K562 (cell line): ENCODE data around the gene TLE6. TPM values are rescaled to one million over a fixed set of nuclear protein-coding genes. Genes with fewer than 3 reads are reported as not detected.

Source experiments
- ARNT ChIP-seq, 2 experiments: fragments of 450-650 bp; IDR thresholded peaks; 2 replicates each; pipeline ENCODE4 v1.6.1; 2016; ENCODE audit warnings: mild to moderate bottlenecking in 1 of 2
- BRD9 ChIP-seq: fragments of 450-650 bp; IDR thresholded peaks from 2 replicates; pipeline ENCODE4 v1.6.1; 2018; ENCODE audit warnings: low read depth; ENCODE audit not compliant: partially characterized antibody
- CBFB ChIP-seq: sonication (generic); formaldehyde crosslinking; IDR thresholded peaks from 2 replicates; pipeline ENCODE4 v1.4.0; 2020; ENCODE audit warnings: mild to moderate bottlenecking, missing genetic modification reagents
- DACH1 ChIP-seq: fragments of 450-650 bp; IDR thresholded peaks from 2 replicates; pipeline ENCODE4 v1.6.1; 2018; ENCODE audit not compliant: partially characterized antibody
- ELF4 ChIP-seq: fragments of 450-650 bp; formaldehyde crosslinking; IDR thresholded peaks from 2 replicates; pipeline ENCODE4 v1.4.0; 2022; ENCODE audit warnings: missing genetic modification characterization
- KDM4B ChIP-seq, 2 experiments: fragments of 450-650 bp in 1 of 2; sonication (generic) in 1 of 2; IDR thresholded peaks; 2 replicates each; pipeline ENCODE4 v1.6.1; 2016 to 2017; ENCODE audit warnings: borderline replicate concordance in 2 of 2, antibody characterized with exemption in 1 of 2, low read depth in 1 of 2, mild to moderate bottlenecking in 1 of 2
- NFYB ChIP-seq: IDR thresholded peaks from 2 replicates; pipeline ENCODE4 v1.6.1; 2011; ENCODE audit warnings: mild to moderate bottlenecking, moderate library complexity; ENCODE audit not compliant: insufficient read length; ENCODE audit errors: extremely low read depth
- PHB2 ChIP-seq: fragments of 450-650 bp; IDR thresholded peaks from 2 replicates; pipeline ENCODE4 v1.6.1; 2017; ENCODE audit warnings: low read depth
- RBBP5 ChIP-seq: fragments of 200-600 bp; sonication (generic); IDR thresholded peaks from 2 replicates; pipeline ENCODE4 v1.6.1; 2012; ENCODE audit warnings: borderline replicate concordance, mild to moderate bottlenecking, low read length, control low read depth, inconsistent platforms; ENCODE audit not compliant: insufficient read depth, poor library complexity, severe bottlenecking
- TOE1 ChIP-seq, 2 experiments: fragments of 450-650 bp in 1 of 2; sonication (generic) in 1 of 2; formaldehyde crosslinking in 1 of 2; IDR thresholded peaks; 2 replicates each; pipeline versions ENCODE4 v1.7.1 to v1.8.0; 2016 to 2022; ENCODE audit warnings: borderline replicate concordance in 2 of 2, mild to moderate bottlenecking in 2 of 2, antibody characterized with exemption in 1 of 2, inconsistent platforms in 1 of 2, low read depth in 1 of 2, missing genetic modification reagents in 1 of 2, moderate library complexity in 1 of 2
- XRCC3 ChIP-seq: fragments of 450-650 bp; IDR thresholded peaks from 2 replicates; pipeline ENCODE4 v1.6.1; 2017; ENCODE audit warnings: mild to moderate bottlenecking, moderate library complexity
- ZFX ChIP-seq: sonication (generic); formaldehyde crosslinking; IDR thresholded peaks from 2 replicates; pipeline ENCODE4 v1.8.0; 2022; ENCODE audit warnings: mild to moderate bottlenecking, missing genetic modification reagents, moderate library complexity
- ZNF354B ChIP-seq: fragments of 250-450 bp; sonication (Bioruptor Pico); IDR thresholded peaks from 2 replicates; pipeline ENCODE4 v1.4.0; 2020
- ZNF507 ChIP-seq: conservative IDR thresholded peaks from 2 replicates; pipeline ENCODE4 v1.6.1; 2017; ENCODE audit warnings: missing genetic modification characterization, missing compliant biosample characterization
- ZNF76 ChIP-seq: fragments of 250-450 bp; sonication (Bioruptor Pico); IDR thresholded peaks from 2 replicates; pipeline ENCODE4 v1.4.0; 2020; ENCODE audit warnings: mild to moderate bottlenecking, moderate library complexity, borderline replicate concordance
- polyA plus RNA-seq, 8 experiments: library from polyadenylated mRNA; depleted of rRNA in 4 of 8; stranded (reverse) in 5 of 8; unstranded in 3 of 8; fragments of >200 nt; fragmentation: Nextera tagmentation in 2 of 8; fragmentation: Illumina TruSeq in 1 of 8; extraction: Ambion mirVana in 2 of 8; extraction: Trizol in 1 of 8; gene quantifications; 2 replicates each; pipeline versions ENCODE4 v1.2.1 to v1.2.3, GENCODE V29; 2011 to 2014; ENCODE audit warnings: inconsistent platforms in 1 of 8, missing spikeins in 1 of 8
- total RNA-seq, 7 experiments: library from RNA; depleted of rRNA in 6 of 7; stranded (reverse); fragments of >200 nt in 6 of 7; fragmentation: Illumina TruSeq in 2 of 7; extraction: Trizol in 2 of 7; gene quantifications; 2 replicates each; pipeline versions ENCODE4 v1.2.1 to v1.2.3, GENCODE V29; 2011 to 2021; ENCODE audit warnings: low replicate concordance in 1 of 7
- TF ChIP-seq, protein P1 (sequence below): fragments of 450-650 bp; IDR thresholded peaks from 2 replicates; pipeline ENCODE4 v1.6.1; 2018; ENCODE audit not compliant: partially characterized antibody
- TF ChIP-seq, protein P2 (sequence below), 2 experiments: IDR thresholded peaks in 1 of 2; conservative IDR thresholded peaks in 1 of 2; 2 replicates each; pipeline ENCODE4 v1.6.1; 2016; ENCODE audit warnings: low read depth in 2 of 2, mild to moderate bottlenecking in 1 of 2, missing compliant biosample characterization in 1 of 2, missing genetic modification characterization in 1 of 2, moderate library complexity in 1 of 2
- TF ChIP-seq, protein P3 (sequence below): fragments of 450-650 bp; IDR thresholded peaks from one replicate; pipeline ENCODE4 v1.6.1; 2018; ENCODE audit warnings: mild to moderate bottlenecking, moderate library complexity; ENCODE audit not compliant: partially characterized antibody

TLE6 gene
- total and polyA plus RNA-seq, 9 of the 15 experiments (the other 6 are each of a cell fraction or from before 2014, with no cell fraction given), result 1.1 to 6.1 (median 2.5) TPM

DNA sequence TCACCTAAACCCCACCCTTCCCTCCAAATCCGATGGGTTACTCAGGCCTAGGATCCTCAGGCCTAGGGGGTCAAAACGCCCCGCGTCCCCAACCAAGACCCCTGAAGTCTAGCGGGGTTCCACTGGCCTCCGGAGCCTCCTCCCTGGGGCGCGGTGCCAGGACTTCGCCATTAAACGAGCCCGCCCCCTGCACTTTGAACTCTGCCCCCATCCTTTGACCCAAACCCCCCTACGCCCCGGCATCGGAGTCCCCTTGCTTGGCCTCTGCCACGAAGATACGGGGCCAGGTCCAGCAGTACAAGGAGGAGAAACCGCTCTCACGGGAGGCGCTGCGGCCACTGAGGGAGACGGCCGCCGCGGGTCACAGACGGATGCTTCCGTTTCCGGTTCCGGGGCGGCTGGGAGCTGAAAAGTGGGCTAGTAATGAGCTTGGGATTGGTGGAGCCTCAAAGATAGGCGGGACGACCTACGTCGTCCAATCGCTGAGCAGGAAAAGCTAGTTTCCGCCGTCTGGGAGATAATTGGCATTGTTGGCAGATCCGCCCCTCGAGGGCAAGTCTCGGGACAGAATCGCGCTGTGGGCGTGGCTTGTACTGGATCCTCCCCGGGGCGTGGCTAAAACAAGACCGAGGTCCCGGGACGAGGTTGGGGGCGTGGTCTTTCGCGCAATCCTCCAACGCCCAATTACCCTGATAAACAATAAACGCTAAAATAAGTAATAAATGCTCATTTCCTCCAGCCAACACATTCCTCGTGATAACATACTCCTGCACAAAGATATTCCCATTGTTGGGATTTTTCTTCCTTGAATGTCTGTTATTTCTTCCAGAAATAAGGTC is 26.9 kb upstream of the TLE6 start (continued):
- peak in 1 of 2 experiments; percentile 28; a peak in 2 of 4 replicates for TF ChIP-seq KDM4B (IDR thresholded peaks at IDR 0.05; ENCODE audit: borderline replicate concordance in 2 of 2, low read depth in 1 of 2)
- TF ChIP-seq TOE1 (IDR thresholded peaks at IDR 0.05; ENCODE audit: borderline replicate concordance), result peak; percentile 81
- no peak for TF ChIP-seq TOE1 (CRISPR knock-in tag; IDR thresholded peaks at IDR 0.05; ENCODE audit: borderline replicate concordance, low read depth)
- TF ChIP-seq PHB2, result no peak
- TF ChIP-seq CBFB (CRISPR knock-in tag), result 0 out of 2 replicates have a peak, but pooled peaks have one; percentile 62
- peak; percentile 94 for TF ChIP-seq RBBP5
- TF ChIP-seq, protein P1, sequence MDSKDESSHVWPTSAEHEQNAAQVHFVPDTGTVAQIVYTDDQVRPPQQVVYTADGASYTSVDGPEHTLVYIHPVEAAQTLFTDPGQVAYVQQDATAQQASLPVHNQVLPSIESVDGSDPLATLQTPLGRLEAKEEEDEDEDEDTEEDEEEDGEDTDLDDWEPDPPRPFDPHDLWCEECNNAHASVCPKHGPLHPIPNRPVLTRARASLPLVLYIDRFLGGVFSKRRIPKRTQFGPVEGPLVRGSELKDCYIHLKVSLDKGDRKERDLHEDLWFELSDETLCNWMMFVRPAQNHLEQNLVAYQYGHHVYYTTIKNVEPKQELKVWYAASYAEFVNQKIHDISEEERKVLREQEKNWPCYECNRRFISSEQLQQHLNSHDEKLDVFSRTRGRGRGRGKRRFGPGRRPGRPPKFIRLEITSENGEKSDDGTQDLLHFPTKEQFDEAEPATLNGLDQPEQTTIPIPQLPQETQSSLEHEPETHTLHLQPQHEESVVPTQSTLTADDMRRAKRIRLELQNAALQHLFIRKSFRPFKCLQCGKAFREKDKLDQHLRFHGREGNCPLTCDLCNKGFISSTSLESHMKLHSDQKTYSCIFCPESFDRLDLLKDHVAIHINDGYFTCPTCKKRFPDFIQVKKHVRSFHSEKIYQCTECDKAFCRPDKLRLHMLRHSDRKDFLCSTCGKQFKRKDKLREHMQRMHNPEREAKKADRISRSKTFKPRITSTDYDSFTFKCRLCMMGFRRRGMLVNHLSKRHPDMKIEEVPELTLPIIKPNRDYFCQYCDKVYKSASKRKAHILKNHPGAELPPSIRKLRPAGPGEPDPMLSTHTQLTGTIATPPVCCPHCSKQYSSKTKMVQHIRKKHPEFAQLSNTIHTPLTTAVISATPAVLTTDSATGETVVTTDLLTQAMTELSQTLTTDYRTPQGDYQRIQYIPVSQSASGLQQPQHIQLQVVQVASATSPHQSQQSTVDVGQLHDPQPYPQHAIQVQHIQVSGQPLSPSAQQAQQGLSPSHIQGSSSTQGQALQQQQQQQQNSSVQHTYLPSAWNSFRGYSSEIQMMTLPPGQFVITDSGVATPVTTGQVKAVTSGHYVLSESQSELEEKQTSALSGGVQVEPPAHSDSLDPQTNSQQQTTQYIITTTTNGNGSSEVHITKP, result peak; percentile 53
- 0 out of 2 replicates have a peak, but pooled peaks have one; percentile 82 for TF ChIP-seq ZNF76
- TF ChIP-seq ARNT (IDR thresholded peaks at IDR 0.05), result peak; percentile 8 to 30; a peak in 1 of 4 replicates
- peak; percentile 27; the same call in 1 of the 2 replicates for TF ChIP-seq ELF4 (CRISPR knock-in tag)
- TF ChIP-seq DACH1, result peak; percentile 87
- no peak for TF ChIP-seq ZNF507 (tag)
- peak; percentile 80 for TF ChIP-seq BRD9
- TF ChIP-seq, protein P2, sequence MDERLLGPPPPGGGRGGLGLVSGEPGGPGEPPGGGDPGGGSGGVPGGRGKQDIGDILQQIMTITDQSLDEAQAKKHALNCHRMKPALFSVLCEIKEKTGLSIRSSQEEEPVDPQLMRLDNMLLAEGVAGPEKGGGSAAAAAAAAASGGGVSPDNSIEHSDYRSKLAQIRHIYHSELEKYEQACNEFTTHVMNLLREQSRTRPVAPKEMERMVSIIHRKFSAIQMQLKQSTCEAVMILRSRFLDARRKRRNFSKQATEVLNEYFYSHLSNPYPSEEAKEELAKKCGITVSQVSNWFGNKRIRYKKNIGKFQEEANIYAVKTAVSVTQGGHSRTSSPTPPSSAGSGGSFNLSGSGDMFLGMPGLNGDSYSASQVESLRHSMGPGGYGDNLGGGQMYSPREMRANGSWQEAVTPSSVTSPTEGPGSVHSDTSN (CRISPR knock-in tag; IDR thresholded peaks at IDR 0.05; ENCODE audit: low read depth), result no peak
- TF ChIP-seq, protein P2 (tag; conservative IDR thresholded peaks at IDR 0.05; ENCODE audit: low read depth), result peak; percentile 93
- peak; percentile 65 for TF ChIP-seq NFYB
- TF ChIP-seq, protein P3, sequence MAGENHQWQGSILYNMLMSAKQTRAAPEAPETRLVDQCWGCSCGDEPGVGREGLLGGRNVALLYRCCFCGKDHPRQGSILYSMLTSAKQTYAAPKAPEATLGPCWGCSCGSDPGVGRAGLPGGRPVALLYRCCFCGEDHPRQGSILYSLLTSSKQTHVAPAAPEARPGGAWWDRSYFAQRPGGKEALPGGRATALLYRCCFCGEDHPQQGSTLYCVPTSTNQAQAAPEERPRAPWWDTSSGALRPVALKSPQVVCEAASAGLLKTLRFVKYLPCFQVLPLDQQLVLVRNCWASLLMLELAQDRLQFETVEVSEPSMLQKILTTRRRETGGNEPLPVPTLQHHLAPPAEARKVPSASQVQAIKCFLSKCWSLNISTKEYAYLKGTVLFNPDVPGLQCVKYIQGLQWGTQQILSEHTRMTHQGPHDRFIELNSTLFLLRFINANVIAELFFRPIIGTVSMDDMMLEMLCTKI, result no peak
- TF ChIP-seq ZNF354B (CRISPR knock-in tag), result no peak
- TF ChIP-seq ZFX (CRISPR knock-in tag), result peak; percentile 94
- TF ChIP-seq XRCC3, result no peak
